Heart left ventricle (tissue), 13 donors: ENCODE results near the gene C1orf141.

Experiments
- POLR2A ChIP-seq, 2 donors: fragments of 450-650 bp; IDR thresholded peaks; one replicate each; pipeline ENCODE4 v1.6.1; 2017; ENCODE audit warnings: antibody characterized with exemption in 2 of 2, mild to moderate bottlenecking in 2 of 2, moderate library complexity in 2 of 2
- TF ChIP-seq, protein P1 (sequence below), 12 donors: fragments of 200-600 bp; sonication (generic) in 4 of 12; IDR thresholded peaks; one replicate each; pipeline versions ENCODE4 v1.5.0 to v1.8.0; 2018 to 2022; ENCODE audit warnings: antibody characterized with exemption in 12 of 12, mild to moderate bottlenecking in 5 of 12
- donor health status: ischemic (EF 13 %, LVEDD 7.1; RV severe dilation, severe dysfunction).
- donor health status: DM: no; HTN: yes; CAD: no.
- donor health status: DM: no; HTN: no; CAD: no.
- donor health status: ischemic (EF 25% LVEDD 6.9; RV normal size, moderate dysfunction).
- donor health status: ischemic (EF 25% LVEDD 5.7; RV mildly dilated, moderate dysfunction).
- donor health status: ischemic (EF 35%, LVEDD 5.7; RV mildly dilated, moderate dysfunction).
- donor health status: nonischemic (EF 11% LVEDD 7.7; RV severe dilation, severe dysfunction).
- donor health status: DM: yes; HTN: yes; CAD: no.
- donor health status: PGD.
- donor health status: ischemic (EF 29% LVEDD 5.4; RV normal size, mild dysfunction).
- donor health status: nonischemic (EF 23%, LVEDD 6.1; RV moderate dilation, normal function).

DNA sequence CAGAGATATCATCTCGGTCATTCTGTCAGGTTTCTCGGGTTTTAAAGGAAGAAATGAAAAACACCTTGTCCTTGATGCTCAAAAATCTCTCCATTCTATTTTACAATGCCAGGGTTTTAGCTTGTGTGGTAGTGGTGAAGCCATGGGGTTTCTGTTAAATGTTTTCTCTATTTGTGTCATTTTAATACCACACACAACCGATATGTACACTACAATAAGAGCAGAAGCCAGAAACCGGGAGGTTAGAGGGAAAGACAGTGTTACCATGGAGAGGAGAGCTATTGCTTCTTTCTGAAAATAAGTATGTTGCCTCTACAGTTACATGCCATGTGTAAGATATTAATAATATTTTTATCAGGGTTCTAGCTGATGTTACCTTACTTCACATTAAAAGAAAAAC, 83.6 kb downstream of the C1orf141 start:
- TF ChIP-seq, protein P1, sequence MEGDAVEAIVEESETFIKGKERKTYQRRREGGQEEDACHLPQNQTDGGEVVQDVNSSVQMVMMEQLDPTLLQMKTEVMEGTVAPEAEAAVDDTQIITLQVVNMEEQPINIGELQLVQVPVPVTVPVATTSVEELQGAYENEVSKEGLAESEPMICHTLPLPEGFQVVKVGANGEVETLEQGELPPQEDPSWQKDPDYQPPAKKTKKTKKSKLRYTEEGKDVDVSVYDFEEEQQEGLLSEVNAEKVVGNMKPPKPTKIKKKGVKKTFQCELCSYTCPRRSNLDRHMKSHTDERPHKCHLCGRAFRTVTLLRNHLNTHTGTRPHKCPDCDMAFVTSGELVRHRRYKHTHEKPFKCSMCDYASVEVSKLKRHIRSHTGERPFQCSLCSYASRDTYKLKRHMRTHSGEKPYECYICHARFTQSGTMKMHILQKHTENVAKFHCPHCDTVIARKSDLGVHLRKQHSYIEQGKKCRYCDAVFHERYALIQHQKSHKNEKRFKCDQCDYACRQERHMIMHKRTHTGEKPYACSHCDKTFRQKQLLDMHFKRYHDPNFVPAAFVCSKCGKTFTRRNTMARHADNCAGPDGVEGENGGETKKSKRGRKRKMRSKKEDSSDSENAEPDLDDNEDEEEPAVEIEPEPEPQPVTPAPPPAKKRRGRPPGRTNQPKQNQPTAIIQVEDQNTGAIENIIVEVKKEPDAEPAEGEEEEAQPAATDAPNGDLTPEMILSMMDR (IDR thresholded peaks at IDR 0.05) = no peak
- TF ChIP-seq POLR2A (IDR thresholded peaks at IDR 0.05) = no peak
